Immature natural killer cell (primary cell): ENCODE data around the gene CDC14A. TPM values are rescaled to one million over a fixed set of nuclear protein-coding genes. Genes with fewer than 3 reads are reported as not detected.
"Not testable (repeated sequence)": the region's sequence is repeated elsewhere in the genome, so short reads cannot be mapped to it uniquely, and the experiment has no call there.

Experiments
- DNase-seq, 3 donors: peaks; one replicate each; pipeline ENCODE4 v3.0.0; 2022; ENCODE audit warnings: mixed read lengths in 1 of 3
- H3K27ac Mint-ChIP-seq, 6 donors: one replicate each; pipeline ENCODE4 v1.8.0; 2020; ENCODE audit warnings: mixed read lengths in 6 of 6, mild to moderate bottlenecking in 5 of 6, inconsistent platforms in 4 of 6, moderate library complexity in 3 of 6
- H3K27me3 Mint-ChIP-seq, 3 donors: one replicate each; pipeline ENCODE4 v1.8.0; 2020 to 2021; ENCODE audit warnings: low read depth in 3 of 3, mild to moderate bottlenecking in 3 of 3, mixed read lengths in 3 of 3, moderate library complexity in 3 of 3, inconsistent platforms in 1 of 3
- H3K36me3 Mint-ChIP-seq, 3 donors: one replicate each; pipeline ENCODE4 v1.8.0; 2020; ENCODE audit warnings: mixed read lengths in 3 of 3, inconsistent platforms in 2 of 3, mild to moderate bottlenecking in 2 of 3
- H3K4me1 Mint-ChIP-seq, 2 donors: one replicate each; pipeline ENCODE4 v1.8.0; 2020; ENCODE audit warnings: inconsistent platforms in 2 of 2, mild to moderate bottlenecking in 2 of 2, mixed read lengths in 2 of 2, moderate library complexity in 1 of 2
- H3K4me3 Mint-ChIP-seq, 5 donors: one replicate each; pipeline ENCODE4 v1.8.0; 2020; ENCODE audit warnings: mild to moderate bottlenecking in 5 of 5, mixed read lengths in 5 of 5, inconsistent platforms in 3 of 5, moderate library complexity in 3 of 5
- H3K9me3 Mint-ChIP-seq, 6 donors: one replicate each; pipeline ENCODE4 v1.8.0; 2020; ENCODE audit warnings: mild to moderate bottlenecking in 6 of 6, mixed read lengths in 6 of 6, inconsistent platforms in 4 of 6, moderate library complexity in 3 of 6
- polyA plus RNA-seq, 3 donors: library from polyadenylated mRNA; unstranded; fragments of 300-500 nt; fragmentation: Illumina TruSeq; gene quantifications; one replicate each; pipeline ENCODE4 v1.2.3, GENCODE V29; 2021

CDC14A gene
- polyA plus RNA-seq, 3 donors from 2014 or later = 5.8 to 15.4 (median 10.9) TPM

GRCh38 chr1:100361511-100362089 lies 9.3 kb downstream of the CDC14A start:
- Mint-ChIP-seq H3K36me3 (peaks cover 11 to 13% (median 12%) of the 10 kb centered on the region in 3 donors), H3K27me3 (no peaks in the 10 kb centered on the region), H3K4me1 (peaks cover 81 to 83% of the 10 kb centered on the region in 2 donors), H3K9me3 (no peaks in the 10 kb centered on the region), H3K27ac (peak overlapping the region in 5 of 6 donors; percentile 8 to 63 (median 14)), H3K4me3 (peak overlapping the region in 3 of 5 donors; percentile 8 to 12 (median 9))
- no peak for DNase-seq

- Mint-ChIP-seq H3K27me3 (no peaks in the 10 kb centered on the region), H3K9me3 (no peaks in the 10 kb centered on the region), H3K4me1 (peaks cover 79 to 81% of the 10 kb centered on the region in 2 donors), H3K27ac (peak overlapping the region in 2 of 6 donors; percentile 19 to 25), H3K4me3 (peak overlapping the region in 1 of 5 donors; percentile 33), H3K36me3 (peaks cover 11 to 13% (median 12%) of the 10 kb centered on the region in 3 donors)
- DNase-seq = no peak
Observed at GRCh38 chr1:100362821-100363466, 10.6 kb downstream of the CDC14A start.

- H3K27me3 Mint-ChIP-seq = no peaks in the 10 kb centered on the region
- peaks cover 11 to 17% (median 13%) of the 10 kb centered on the region in 3 donors for H3K36me3 Mint-ChIP-seq
- peaks cover 78 to 81% of the 10 kb centered on the region in 2 donors for H3K4me1 Mint-ChIP-seq
- no peak overlapping the region for H3K4me3 Mint-ChIP-seq
- no peaks in the 10 kb centered on the region for H3K9me3 Mint-ChIP-seq
- H3K27ac Mint-ChIP-seq = no peak overlapping the region
- DNase-seq = no peak
Observed at GRCh38 chr1:100363831-100364230, 11.5 kb downstream of the CDC14A start.

GRCh38 chr1:100364697-100365096 lies 12.4 kb downstream of the CDC14A start:
- H3K9me3 Mint-ChIP-seq = no peaks in the 10 kb centered on the region
- H3K36me3 Mint-ChIP-seq = peaks cover 11 to 23% (median 16%) of the 10 kb centered on the region in 3 donors
- no peak for DNase-seq
- H3K4me1 Mint-ChIP-seq = peaks cover 74 to 78% of the 10 kb centered on the region in 2 donors
- H3K27me3 Mint-ChIP-seq = no peaks in the 10 kb centered on the region
- H3K4me3 Mint-ChIP-seq = peak overlapping the region in 3 of 5 donors; percentile 3 to 66 (median 9)
- peak overlapping the region; percentile 29 to 86 (median 71) for H3K27ac Mint-ChIP-seq

- peak overlapping the region in 2 of 6 donors; percentile 74 to 86 for H3K27ac Mint-ChIP-seq
- H3K4me3 Mint-ChIP-seq = no peak overlapping the region
- H3K36me3 Mint-ChIP-seq = peaks cover 11 to 23% (median 16%) of the 10 kb centered on the region in 3 donors
- no peaks in the 10 kb centered on the region for H3K27me3 Mint-ChIP-seq
- peaks cover 72 to 82% of the 10 kb centered on the region in 2 donors for H3K4me1 Mint-ChIP-seq
- H3K9me3 Mint-ChIP-seq = no peaks in the 10 kb centered on the region
- DNase-seq = no peak
Observed at GRCh38 chr1:100366209-100366525, 13.9 kb downstream of the CDC14A start.

- H3K27me3 Mint-ChIP-seq, H3K9me3 Mint-ChIP-seq, DNase-seq: not testable (repeated sequence)
- Mint-ChIP-seq H3K4me1 (peaks cover 76 to 88% of the 10 kb centered on the region in 2 donors), H3K36me3 (peaks cover 3 to 16% (median 14%) of the 10 kb centered on the region in 3 donors), H3K4me3 (peak overlapping the region in 1 of 5 donors; percentile 8), H3K27ac (peak overlapping the region in 4 of 6 donors; percentile 3 to 64 (median 34))
Observed at GRCh38 chr1:100369339-100369738, 17.0 kb downstream of the CDC14A start.

GRCh38 chr1:100373953-100374352 lies 21.6 kb downstream of the CDC14A start:
- H3K9me3 Mint-ChIP-seq, H3K27ac Mint-ChIP-seq, H3K27me3 Mint-ChIP-seq, DNase-seq, H3K4me3 Mint-ChIP-seq: not testable (repeated sequence)
- Mint-ChIP-seq H3K36me3 (peaks cover 8 to 14% (median 14%) of the 10 kb centered on the region in 3 donors), H3K4me1 (peaks cover 66 to 77% of the 10 kb centered on the region in 2 donors)

GRCh38 chr1:100376890-100377289 lies 24.6 kb downstream of the CDC14A start:
- H3K9me3 Mint-ChIP-seq, H3K4me3 Mint-ChIP-seq, DNase-seq, H3K27me3 Mint-ChIP-seq: not testable (repeated sequence)
- H3K36me3 Mint-ChIP-seq = peaks cover 8 to 17% (median 11%) of the 10 kb centered on the region in 3 donors
- peaks cover 59 to 66% of the 10 kb centered on the region in 2 donors for H3K4me1 Mint-ChIP-seq
- H3K27ac Mint-ChIP-seq = peak overlapping the region in 1 of 6 donors; percentile 14

GRCh38 chr1:100377590-100378361 lies 25.5 kb downstream of the CDC14A start:
- DNase-seq = no peak
- Mint-ChIP-seq H3K36me3 (peaks cover 8 to 17% (median 11%) of the 10 kb centered on the region in 3 donors), H3K27ac (peak overlapping the region; percentile 14 to 69 (median 37)), H3K27me3 (no peaks in the 10 kb centered on the region), H3K9me3 (no peaks in the 10 kb centered on the region), H3K4me1 (peaks cover 50 to 57% of the 10 kb centered on the region in 2 donors), H3K4me3 (peak overlapping the region in 4 of 5 donors; percentile 17 to 55 (median 18))

- no peak overlapping the region for H3K4me3 Mint-ChIP-seq
- no peaks in the 10 kb centered on the region for H3K9me3 Mint-ChIP-seq
- H3K36me3 Mint-ChIP-seq = peaks cover 8 to 19% (median 11%) of the 10 kb centered on the region in 3 donors
- peak overlapping the region in 4 of 6 donors; percentile 15 to 62 (median 31) for H3K27ac Mint-ChIP-seq
- H3K27me3 Mint-ChIP-seq = no peaks in the 10 kb centered on the region
- H3K4me1 Mint-ChIP-seq = peaks cover 43 to 57% of the 10 kb centered on the region in 2 donors
- DNase-seq = no peak
Observed at GRCh38 chr1:100378956-100379355, 26.6 kb downstream of the CDC14A start.

- Mint-ChIP-seq H3K4me1 (peaks cover 34 to 53% of the 10 kb centered on the region in 2 donors), H3K36me3 (peaks cover 0 to 13% (median 3%) of the 10 kb centered on the region in 3 donors), H3K27ac (peak overlapping the region in 5 of 6 donors; percentile 0 to 71 (median 15)), H3K27me3 (no peaks in the 10 kb centered on the region), H3K4me3 (no peak overlapping the region), H3K9me3 (no peaks in the 10 kb centered on the region)
- no peak for DNase-seq
Observed at GRCh38 chr1:100380635-100381034, 28.3 kb downstream of the CDC14A start.

GRCh38 chr1:100382657-100383056 lies 30.4 kb downstream of the CDC14A start:
- Mint-ChIP-seq H3K9me3 (no peaks in the 10 kb centered on the region), H3K4me3 (no peak overlapping the region), H3K27ac (peak overlapping the region in 1 of 6 donors; percentile 53), H3K4me1 (peaks cover 41 to 56% of the 10 kb centered on the region in 2 donors), H3K36me3 (peaks cover 0 to 13% (median 1%) of the 10 kb centered on the region in 3 donors), H3K27me3 (no peaks in the 10 kb centered on the region)
- no peak for DNase-seq

GRCh38 chr1:100383743-100384405 lies 31.6 kb downstream of the CDC14A start:
- Mint-ChIP-seq H3K9me3 (no peaks in the 10 kb centered on the region), H3K36me3 (peaks cover 0 to 13% (median 0%) of the 10 kb centered on the region in 3 donors), H3K27ac (peak overlapping the region in 3 of 6 donors; percentile 25 to 64 (median 32)), H3K4me3 (no peak overlapping the region), H3K4me1 (peaks cover 44 to 56% of the 10 kb centered on the region in 2 donors), H3K27me3 (no peaks in the 10 kb centered on the region)
- no peak for DNase-seq
